IgD-negative memory B cell (primary cell): ENCODE results near the gene CUEDC1. TPM values are rescaled to one million over a fixed set of nuclear protein-coding genes. Genes with fewer than 3 reads are reported as not detected.
A peak's percentile ranks its signal among the peaks of the same experiment; 100 is the strongest.

Experiments used
- H3K27ac Mint-ChIP-seq, 3 donors: one replicate each; pipeline ENCODE4 v1.8.0; 2020 to 2022; ENCODE audit warnings: mild to moderate bottlenecking in 3 of 3, mixed read lengths in 3 of 3, moderate library complexity in 1 of 3
- H3K27me3 Mint-ChIP-seq: one replicate; pipeline ENCODE4 v1.8.0; 2021; ENCODE audit warnings: mixed read lengths
- H3K36me3 Mint-ChIP-seq: one replicate; pipeline ENCODE4 v1.8.0; 2020; ENCODE audit warnings: mild to moderate bottlenecking, mixed read lengths
- H3K4me1 Mint-ChIP-seq, 3 donors: one replicate each; pipeline ENCODE4 v1.8.0; 2020 to 2022; ENCODE audit warnings: mixed read lengths in 3 of 3, mild to moderate bottlenecking in 1 of 3
- H3K4me3 Mint-ChIP-seq, 4 donors: one replicate each; pipeline ENCODE4 v1.8.0; 2020 to 2022; ENCODE audit warnings: mild to moderate bottlenecking in 4 of 4, mixed read lengths in 4 of 4, moderate library complexity in 3 of 4
- H3K9me3 Mint-ChIP-seq, 3 donors: one replicate each; pipeline ENCODE4 v1.8.0; 2020 to 2021; ENCODE audit warnings: mixed read lengths in 3 of 3, mild to moderate bottlenecking in 1 of 3
- polyA plus RNA-seq: library from polyadenylated mRNA; unstranded; fragments of 300-500 nt; fragmentation: Illumina TruSeq; gene quantifications from one replicate; pipeline ENCODE4 v1.2.3, GENCODE V29; 2021

CUEDC1 gene
- polyA plus RNA-seq, 1 donor from 2014 or later = not detected

GRCh38 chr17:57941384-57942370, 13.5 kb downstream of the CUEDC1 start:
- H3K4me1 Mint-ChIP-seq = peaks cover 25 to 44% (median 32%) of the 10 kb centered on the region in 3 donors
- H3K27ac Mint-ChIP-seq = peak overlapping the region in 1 of 3 donors; percentile 12
- peak overlapping the region in 1 of 4 donors; percentile 60 for H3K4me3 Mint-ChIP-seq
- peaks cover 0 to 2% (median 0%) of the 10 kb centered on the region in 3 donors for H3K9me3 Mint-ChIP-seq
- no peaks in the 10 kb centered on the region for H3K36me3 Mint-ChIP-seq
- H3K27me3 Mint-ChIP-seq = peaks cover 45% of the 10 kb centered on the region

GRCh38 chr17:57940653-57941329, 14.4 kb downstream of the CUEDC1 start:
- H3K36me3 Mint-ChIP-seq = no peaks in the 10 kb centered on the region
- H3K4me3 Mint-ChIP-seq = peak overlapping the region in 2 of 4 donors; percentile 47 to 60
- H3K9me3 Mint-ChIP-seq = no peaks in the 10 kb centered on the region
- peaks cover 19 to 36% (median 24%) of the 10 kb centered on the region in 3 donors for H3K4me1 Mint-ChIP-seq
- H3K27ac Mint-ChIP-seq = peak overlapping the region in 1 of 3 donors; percentile 72
- peaks cover 48% of the 10 kb centered on the region for H3K27me3 Mint-ChIP-seq

- H3K27me3 Mint-ChIP-seq = peaks cover 44% of the 10 kb centered on the region
- no peaks in the 10 kb centered on the region for H3K9me3 Mint-ChIP-seq
- H3K4me1 Mint-ChIP-seq = peaks cover 19 to 36% (median 24%) of the 10 kb centered on the region in 3 donors
- peak overlapping the region in 2 of 4 donors; percentile 9 to 47 for H3K4me3 Mint-ChIP-seq
- H3K36me3 Mint-ChIP-seq = no peaks in the 10 kb centered on the region
- H3K27ac Mint-ChIP-seq = peak overlapping the region in 1 of 3 donors; percentile 72
Observed at GRCh38 chr17:57940231-57940630, 15.0 kb downstream of the CUEDC1 start.

DNA sequence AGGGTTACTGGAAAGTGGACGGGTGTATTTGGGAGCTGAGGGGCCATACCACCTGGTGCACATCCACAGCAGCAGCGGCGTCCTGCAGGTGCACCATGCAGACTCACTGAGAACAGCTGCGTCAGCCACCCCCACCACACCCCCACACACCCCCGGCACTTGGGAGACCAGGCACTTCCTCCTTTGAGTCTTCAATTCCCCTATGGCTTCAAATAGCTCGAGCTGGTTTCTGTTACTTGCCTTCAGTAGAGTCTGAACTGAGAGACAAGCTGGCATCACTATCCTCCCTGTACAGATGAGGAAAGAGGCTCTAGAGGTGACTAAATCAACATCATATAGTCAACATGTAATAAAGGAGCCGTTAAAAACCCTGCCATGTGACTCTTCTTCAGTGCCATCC, 15.4 kb downstream of the CUEDC1 start:
- Mint-ChIP-seq H3K4me3 (peak overlapping the region in 2 of 4 donors; percentile 42 to 54), H3K27ac (peak overlapping the region in 2 of 3 donors; percentile 46 to 72)

GRCh38 chr17:57938061-57938502, 17.1 kb downstream of the CUEDC1 start:
- H3K9me3 Mint-ChIP-seq = no peaks in the 10 kb centered on the region
- peak overlapping the region in 1 of 3 donors; percentile 84 for H3K27ac Mint-ChIP-seq
- peak overlapping the region in 1 of 4 donors; percentile 38 for H3K4me3 Mint-ChIP-seq
- H3K27me3 Mint-ChIP-seq = peaks cover 34% of the 10 kb centered on the region
- H3K4me1 Mint-ChIP-seq = peaks cover 17 to 28% (median 19%) of the 10 kb centered on the region in 3 donors
- H3K36me3 Mint-ChIP-seq = no peaks in the 10 kb centered on the region

More for the DNA sequence above, 15.4 kb downstream of the CUEDC1 start:
- H3K4me1 Mint-ChIP-seq = peaks cover 19 to 36% (median 24%) of the 10 kb centered on the region in 3 donors
- peaks cover 41% of the 10 kb centered on the region for H3K27me3 Mint-ChIP-seq
- H3K9me3 Mint-ChIP-seq = no peaks in the 10 kb centered on the region
- H3K36me3 Mint-ChIP-seq = no peaks in the 10 kb centered on the region

- no peak overlapping the region for H3K27ac Mint-ChIP-seq
- H3K9me3 Mint-ChIP-seq = no peaks in the 10 kb centered on the region
- no peak overlapping the region for H3K4me3 Mint-ChIP-seq
- H3K36me3 Mint-ChIP-seq = no peaks in the 10 kb centered on the region
- H3K27me3 Mint-ChIP-seq = peaks cover 31% of the 10 kb centered on the region
- peaks cover 15 to 26% (median 17%) of the 10 kb centered on the region in 3 donors for H3K4me1 Mint-ChIP-seq
Observed at GRCh38 chr17:57937492-57937891, 17.7 kb downstream of the CUEDC1 start.

DNA sequence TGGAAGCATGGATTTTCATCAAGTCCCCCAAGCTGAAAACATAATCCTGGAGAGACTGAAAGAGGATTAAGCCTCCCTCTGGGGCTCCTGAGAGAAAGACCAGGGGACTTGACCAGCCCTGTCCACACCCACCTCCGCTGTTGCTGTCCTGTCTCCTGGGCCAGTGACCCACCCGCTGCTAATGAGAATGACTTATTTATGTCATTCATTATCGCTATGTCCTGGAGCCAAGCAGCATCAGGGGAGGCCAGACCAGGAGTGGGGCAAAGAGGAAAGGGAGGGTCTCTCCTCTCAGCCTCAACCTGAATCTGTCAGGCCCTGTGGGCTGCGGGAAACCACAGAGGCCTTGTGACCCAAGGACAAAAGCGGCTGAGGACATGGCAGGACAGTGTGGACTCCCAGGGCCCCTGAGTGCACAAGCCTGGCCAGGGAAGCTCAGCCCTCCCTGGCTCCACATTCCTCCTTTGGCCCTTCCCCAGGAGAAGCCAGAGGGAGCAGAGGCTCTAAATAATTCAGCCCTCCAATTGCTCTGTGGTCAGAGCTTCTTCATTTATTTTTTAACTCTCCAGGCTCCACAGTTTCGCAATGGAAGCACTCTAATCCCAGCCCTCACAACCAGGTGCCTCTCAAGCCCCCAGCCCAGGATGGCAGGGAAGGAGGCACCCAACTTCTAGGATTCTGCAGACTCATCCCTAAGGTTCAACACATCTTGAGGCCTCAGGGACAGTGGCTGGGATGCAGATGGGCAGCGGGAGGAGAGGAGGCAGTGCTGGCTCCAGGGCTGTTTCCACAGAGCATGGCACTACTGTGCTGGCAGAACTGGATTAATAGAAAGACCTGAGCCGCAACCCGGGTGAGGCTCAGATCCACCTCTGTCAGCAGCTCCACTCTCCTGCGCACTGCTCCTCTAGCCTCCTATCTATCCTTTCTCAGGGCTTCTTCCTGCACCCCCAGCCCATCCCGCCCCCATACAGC, 19.1 kb downstream of the CUEDC1 start:
- Mint-ChIP-seq H3K9me3 (no peaks in the 10 kb centered on the region), H3K27me3 (peaks cover 29% of the 10 kb centered on the region), H3K4me1 (peaks cover 13 to 18% (median 14%) of the 10 kb centered on the region in 3 donors), H3K27ac (no peak overlapping the region), H3K36me3 (no peaks in the 10 kb centered on the region), H3K4me3 (no peak overlapping the region)

GRCh38 chr17:57931488-57932137, 23.6 kb downstream of the CUEDC1 start:
- Mint-ChIP-seq H3K4me1 (no peaks in the 10 kb centered on the region), H3K27me3 (peaks cover 41% of the 10 kb centered on the region), H3K27ac (no peak overlapping the region), H3K9me3 (no peaks in the 10 kb centered on the region), H3K36me3 (no peaks in the 10 kb centered on the region), H3K4me3 (no peak overlapping the region)

GRCh38 chr17:57930239-57930638, 25.0 kb downstream of the CUEDC1 start:
- Mint-ChIP-seq H3K4me1 (no peaks in the 10 kb centered on the region), H3K9me3 (no peaks in the 10 kb centered on the region), H3K27me3 (peaks cover 51% of the 10 kb centered on the region), H3K36me3 (no peaks in the 10 kb centered on the region), H3K27ac (no peak overlapping the region), H3K4me3 (no peak overlapping the region)

DNA sequence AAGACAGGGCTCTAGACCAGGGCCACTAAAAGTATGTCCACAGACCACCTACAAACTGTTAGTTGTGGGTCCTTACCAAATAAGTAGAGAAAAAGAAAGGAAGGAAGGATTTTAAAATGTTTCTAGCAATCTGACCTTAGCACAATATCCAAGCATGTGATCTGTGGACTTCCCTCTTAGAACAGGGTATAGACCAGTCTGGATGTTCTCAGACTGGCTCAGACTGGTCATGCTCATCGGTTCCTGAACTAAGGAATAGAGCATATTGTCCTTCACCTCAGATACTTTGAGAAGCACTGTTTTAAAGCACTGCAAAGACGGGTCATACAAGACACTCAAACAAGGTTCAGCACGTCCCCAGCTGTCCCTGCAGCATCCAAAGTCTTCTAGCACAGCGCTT, 25.8 kb downstream of the CUEDC1 start:
- Mint-ChIP-seq H3K4me1 (no peaks in the 10 kb centered on the region), H3K9me3 (no peaks in the 10 kb centered on the region), H3K27me3 (peaks cover 57% of the 10 kb centered on the region), H3K27ac (no peak overlapping the region), H3K36me3 (no peaks in the 10 kb centered on the region), H3K4me3 (no peak overlapping the region)

- no peaks in the 10 kb centered on the region for H3K36me3 Mint-ChIP-seq
- peaks cover 62% of the 10 kb centered on the region for H3K27me3 Mint-ChIP-seq
- H3K9me3 Mint-ChIP-seq = no peaks in the 10 kb centered on the region
- H3K4me3 Mint-ChIP-seq = no peak overlapping the region
- H3K27ac Mint-ChIP-seq = no peak overlapping the region
- H3K4me1 Mint-ChIP-seq = no peaks in the 10 kb centered on the region
Observed at GRCh38 chr17:57928928-57929327, 26.3 kb downstream of the CUEDC1 start.

GRCh38 chr17:57927048-57927723, 28.0 kb downstream of the CUEDC1 start:
- Mint-ChIP-seq H3K4me3 (no peak overlapping the region), H3K9me3 (no peaks in the 10 kb centered on the region), H3K27me3 (peaks cover 64% of the 10 kb centered on the region), H3K27ac (no peak overlapping the region), H3K36me3 (no peaks in the 10 kb centered on the region), H3K4me1 (no peaks in the 10 kb centered on the region)

DNA sequence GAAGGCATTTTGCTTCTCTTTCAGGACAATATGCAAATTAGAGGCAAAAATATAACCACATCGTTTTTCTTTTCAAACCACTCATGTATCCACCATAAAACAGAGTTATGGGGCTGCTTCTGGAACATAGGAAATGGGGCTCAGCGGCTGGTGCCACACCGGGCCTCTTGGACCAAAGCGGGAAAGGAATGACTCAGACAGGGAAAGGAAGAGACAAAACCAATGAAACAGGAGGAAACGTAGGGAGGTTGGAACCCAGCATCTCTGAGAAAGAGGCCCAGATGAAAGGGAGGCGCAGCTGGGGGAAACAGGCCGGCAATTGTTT, 28.5 kb downstream of the CUEDC1 start:
- H3K36me3 Mint-ChIP-seq = no peaks in the 10 kb centered on the region
- H3K27ac Mint-ChIP-seq = peak overlapping the region in 1 of 3 donors; percentile 64
- no peaks in the 10 kb centered on the region for H3K9me3 Mint-ChIP-seq
- H3K4me1 Mint-ChIP-seq = no peaks in the 10 kb centered on the region
- no peak overlapping the region for H3K4me3 Mint-ChIP-seq
- peaks cover 63% of the 10 kb centered on the region for H3K27me3 Mint-ChIP-seq
